H1 (cell line): ENCODE results near the gene FBXO39. TPM values are rescaled to one million over a fixed set of nuclear protein-coding genes. Genes with fewer than 3 reads are reported as not detected.
A peak's percentile ranks its signal among the peaks of the same experiment; 100 is the strongest.

Experiments used
- CREB1 ChIP-seq: IDR thresholded peaks from 2 replicates; pipeline ENCODE4 v1.6.1; 2012; ENCODE audit warnings: inconsistent platforms
- EGR1 ChIP-seq: IDR thresholded peaks from 2 replicates; pipeline ENCODE4 v1.6.1; 2011; ENCODE audit warnings: low read depth, low read length, borderline replicate concordance
- JUN ChIP-seq: IDR thresholded peaks from 2 replicates; pipeline ENCODE4 v1.6.1; 2011; ENCODE audit warnings: low read depth, mild to moderate bottlenecking, improper control_type of control experiment, low read length
- RNF2 ChIP-seq: fragments of 200-900, 300-1000 bp; sonication (generic); IDR thresholded peaks from 2 replicates; pipeline ENCODE4 v1.7.1; 2016; ENCODE audit warnings: borderline replicate concordance, low read depth, mild to moderate bottlenecking, antibody characterized with exemption, low read length; ENCODE audit not compliant: poor library complexity, severe bottlenecking; ENCODE audit errors: missing control alignments
- SIRT6 ChIP-seq: IDR thresholded peaks from one replicate; pipeline ENCODE4 v1.7.1; 2012; ENCODE audit warnings: low read length, inconsistent platforms
- SUZ12 ChIP-seq: fragments of 200-600 bp; sonication (generic); IDR thresholded peaks from 2 replicates; pipeline ENCODE4 v1.6.1; 2012; ENCODE audit warnings: mild to moderate bottlenecking, inconsistent platforms, low read length, moderate library complexity, mixed read lengths
- polyA plus RNA-seq, 7 experiments: library from polyadenylated mRNA; depleted of rRNA in 3 of 7; stranded (reverse) in 5 of 7; unstranded in 2 of 7; fragments of >200 nt in 5 of 7; fragments of 200-250 nt in 2 of 7; gene quantifications; 1 replicate in 5 of 7; 2 replicates in 1 of 7; 4 replicates in 1 of 7; pipeline versions ENCODE4 v1.2.1 to v1.2.3, GENCODE V29; 2011 to 2013; ENCODE audit warnings: missing spikeins in 2 of 7, mixed read lengths in 2 of 7
- total RNA-seq: library from RNA; stranded (reverse); fragmentation: NEBNext Ultra II Directional; extraction: Animal tissue kit (Norgen Biotek cat#: 25700); gene quantifications from 2 replicates; pipeline ENCODE4 v1.2.1, GENCODE V29; 2021
- TF ChIP-seq, protein P1 (sequence below): fragments of 300-600 bp; sonication (generic); IDR thresholded peaks from 2 replicates; pipeline ENCODE4 v1.7.1; 2012; ENCODE audit warnings: low read length, moderate library complexity, mild to moderate bottlenecking, inconsistent platforms; ENCODE audit not compliant: insufficient replicate concordance
- TF ChIP-seq, protein P2 (sequence below): IDR thresholded peaks from 2 replicates; pipeline ENCODE4 v1.6.1; 2011; ENCODE audit warnings: low read length, improper control_type of control experiment

Gene FBXO39
- total and polyA plus RNA-seq, 2 of the 8 experiments (the other 6 are each of a cell fraction or from before 2014, with no cell fraction given): 0.12 to 0.22 TPM

DNA sequence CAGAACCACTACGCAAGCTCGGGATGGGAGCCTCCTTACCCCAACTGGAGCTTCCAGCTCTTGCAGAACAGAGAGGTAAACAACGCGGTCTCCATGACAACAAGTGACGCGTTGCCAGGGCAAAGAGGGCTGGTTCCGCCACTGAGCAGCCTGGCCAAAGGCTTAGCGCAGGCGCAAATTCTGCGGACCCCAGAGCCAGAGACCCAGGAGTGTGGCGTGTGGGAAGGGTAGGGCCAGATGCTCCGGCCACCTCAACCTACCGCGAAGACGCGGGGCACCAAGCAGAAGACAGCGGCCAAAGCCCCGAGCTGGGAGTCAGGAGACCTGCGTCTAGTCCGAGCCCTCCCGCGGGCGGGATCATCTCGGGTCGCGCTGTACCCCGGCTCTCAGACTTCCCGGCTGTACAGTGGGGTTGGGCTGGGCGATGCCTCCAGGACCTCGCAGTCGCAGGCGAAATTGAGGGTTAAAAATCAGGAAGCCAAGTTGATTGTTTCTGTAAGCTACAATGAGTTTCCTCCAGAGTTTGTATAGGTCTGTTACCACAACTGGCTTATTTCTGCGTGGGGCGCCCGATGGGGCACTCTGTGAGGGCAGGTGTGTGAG lies 55.7 kb downstream of the FBXO39 start, which contains the start of gene TEKT1 (continued):
- TF ChIP-seq CREB1: peak; percentile 85
- no peak for TF ChIP-seq RNF2
- TF ChIP-seq EGR1: no peak
- TF ChIP-seq, protein P1, sequence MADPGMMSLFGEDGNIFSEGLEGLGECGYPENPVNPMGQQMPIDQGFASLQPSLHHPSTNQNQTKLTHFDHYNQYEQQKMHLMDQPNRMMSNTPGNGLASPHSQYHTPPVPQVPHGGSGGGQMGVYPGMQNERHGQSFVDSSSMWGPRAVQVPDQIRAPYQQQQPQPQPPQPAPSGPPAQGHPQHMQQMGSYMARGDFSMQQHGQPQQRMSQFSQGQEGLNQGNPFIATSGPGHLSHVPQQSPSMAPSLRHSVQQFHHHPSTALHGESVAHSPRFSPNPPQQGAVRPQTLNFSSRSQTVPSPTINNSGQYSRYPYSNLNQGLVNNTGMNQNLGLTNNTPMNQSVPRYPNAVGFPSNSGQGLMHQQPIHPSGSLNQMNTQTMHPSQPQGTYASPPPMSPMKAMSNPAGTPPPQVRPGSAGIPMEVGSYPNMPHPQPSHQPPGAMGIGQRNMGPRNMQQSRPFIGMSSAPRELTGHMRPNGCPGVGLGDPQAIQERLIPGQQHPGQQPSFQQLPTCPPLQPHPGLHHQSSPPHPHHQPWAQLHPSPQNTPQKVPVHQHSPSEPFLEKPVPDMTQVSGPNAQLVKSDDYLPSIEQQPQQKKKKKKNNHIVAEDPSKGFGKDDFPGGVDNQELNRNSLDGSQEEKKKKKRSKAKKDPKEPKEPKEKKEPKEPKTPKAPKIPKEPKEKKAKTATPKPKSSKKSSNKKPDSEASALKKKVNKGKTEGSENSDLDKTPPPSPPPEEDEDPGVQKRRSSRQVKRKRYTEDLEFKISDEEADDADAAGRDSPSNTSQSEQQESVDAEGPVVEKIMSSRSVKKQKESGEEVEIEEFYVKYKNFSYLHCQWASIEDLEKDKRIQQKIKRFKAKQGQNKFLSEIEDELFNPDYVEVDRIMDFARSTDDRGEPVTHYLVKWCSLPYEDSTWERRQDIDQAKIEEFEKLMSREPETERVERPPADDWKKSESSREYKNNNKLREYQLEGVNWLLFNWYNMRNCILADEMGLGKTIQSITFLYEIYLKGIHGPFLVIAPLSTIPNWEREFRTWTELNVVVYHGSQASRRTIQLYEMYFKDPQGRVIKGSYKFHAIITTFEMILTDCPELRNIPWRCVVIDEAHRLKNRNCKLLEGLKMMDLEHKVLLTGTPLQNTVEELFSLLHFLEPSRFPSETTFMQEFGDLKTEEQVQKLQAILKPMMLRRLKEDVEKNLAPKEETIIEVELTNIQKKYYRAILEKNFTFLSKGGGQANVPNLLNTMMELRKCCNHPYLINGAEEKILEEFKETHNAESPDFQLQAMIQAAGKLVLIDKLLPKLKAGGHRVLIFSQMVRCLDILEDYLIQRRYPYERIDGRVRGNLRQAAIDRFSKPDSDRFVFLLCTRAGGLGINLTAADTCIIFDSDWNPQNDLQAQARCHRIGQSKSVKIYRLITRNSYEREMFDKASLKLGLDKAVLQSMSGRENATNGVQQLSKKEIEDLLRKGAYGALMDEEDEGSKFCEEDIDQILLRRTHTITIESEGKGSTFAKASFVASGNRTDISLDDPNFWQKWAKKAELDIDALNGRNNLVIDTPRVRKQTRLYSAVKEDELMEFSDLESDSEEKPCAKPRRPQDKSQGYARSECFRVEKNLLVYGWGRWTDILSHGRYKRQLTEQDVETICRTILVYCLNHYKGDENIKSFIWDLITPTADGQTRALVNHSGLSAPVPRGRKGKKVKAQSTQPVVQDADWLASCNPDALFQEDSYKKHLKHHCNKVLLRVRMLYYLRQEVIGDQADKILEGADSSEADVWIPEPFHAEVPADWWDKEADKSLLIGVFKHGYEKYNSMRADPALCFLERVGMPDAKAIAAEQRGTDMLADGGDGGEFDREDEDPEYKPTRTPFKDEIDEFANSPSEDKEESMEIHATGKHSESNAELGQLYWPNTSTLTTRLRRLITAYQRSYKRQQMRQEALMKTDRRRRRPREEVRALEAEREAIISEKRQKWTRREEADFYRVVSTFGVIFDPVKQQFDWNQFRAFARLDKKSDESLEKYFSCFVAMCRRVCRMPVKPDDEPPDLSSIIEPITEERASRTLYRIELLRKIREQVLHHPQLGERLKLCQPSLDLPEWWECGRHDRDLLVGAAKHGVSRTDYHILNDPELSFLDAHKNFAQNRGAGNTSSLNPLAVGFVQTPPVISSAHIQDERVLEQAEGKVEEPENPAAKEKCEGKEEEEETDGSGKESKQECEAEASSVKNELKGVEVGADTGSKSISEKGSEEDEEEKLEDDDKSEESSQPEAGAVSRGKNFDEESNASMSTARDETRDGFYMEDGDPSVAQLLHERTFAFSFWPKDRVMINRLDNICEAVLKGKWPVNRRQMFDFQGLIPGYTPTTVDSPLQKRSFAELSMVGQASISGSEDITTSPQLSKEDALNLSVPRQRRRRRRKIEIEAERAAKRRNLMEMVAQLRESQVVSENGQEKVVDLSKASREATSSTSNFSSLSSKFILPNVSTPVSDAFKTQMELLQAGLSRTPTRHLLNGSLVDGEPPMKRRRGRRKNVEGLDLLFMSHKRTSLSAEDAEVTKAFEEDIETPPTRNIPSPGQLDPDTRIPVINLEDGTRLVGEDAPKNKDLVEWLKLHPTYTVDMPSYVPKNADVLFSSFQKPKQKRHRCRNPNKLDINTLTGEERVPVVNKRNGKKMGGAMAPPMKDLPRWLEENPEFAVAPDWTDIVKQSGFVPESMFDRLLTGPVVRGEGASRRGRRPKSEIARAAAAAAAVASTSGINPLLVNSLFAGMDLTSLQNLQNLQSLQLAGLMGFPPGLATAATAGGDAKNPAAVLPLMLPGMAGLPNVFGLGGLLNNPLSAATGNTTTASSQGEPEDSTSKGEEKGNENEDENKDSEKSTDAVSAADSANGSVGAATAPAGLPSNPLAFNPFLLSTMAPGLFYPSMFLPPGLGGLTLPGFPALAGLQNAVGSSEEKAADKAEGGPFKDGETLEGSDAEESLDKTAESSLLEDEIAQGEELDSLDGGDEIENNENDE: no peak
- TF ChIP-seq, protein P2, sequence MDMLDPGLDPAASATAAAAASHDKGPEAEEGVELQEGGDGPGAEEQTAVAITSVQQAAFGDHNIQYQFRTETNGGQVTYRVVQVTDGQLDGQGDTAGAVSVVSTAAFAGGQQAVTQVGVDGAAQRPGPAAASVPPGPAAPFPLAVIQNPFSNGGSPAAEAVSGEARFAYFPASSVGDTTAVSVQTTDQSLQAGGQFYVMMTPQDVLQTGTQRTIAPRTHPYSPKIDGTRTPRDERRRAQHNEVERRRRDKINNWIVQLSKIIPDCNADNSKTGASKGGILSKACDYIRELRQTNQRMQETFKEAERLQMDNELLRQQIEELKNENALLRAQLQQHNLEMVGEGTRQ: no peak
- TF ChIP-seq JUN: no peak
- no peak for TF ChIP-seq SUZ12
- TF ChIP-seq SIRT6: no peak
